Astrocyte (in vitro differentiated cells and primary cell): ENCODE measurements around the gene CFAP157. TPM values are rescaled to one million over a fixed set of nuclear protein-coding genes. Genes with fewer than 3 reads are reported as not detected.
A peak's percentile ranks its signal among the peaks of the same experiment; 100 is the strongest.

ENCODE experiments used
- DNase-seq: peaks from one replicate; pipeline ENCODE4 v3.0.0-alpha.2; 2010; ENCODE audit warnings: low read depth
- FAIRE-seq: peaks from 2 replicates; lab custom pipeline; 2011; peaks lifted over from hg19 to GRCh38; lab: Jason Lieb, UNC
- H2AFZ ChIP-seq: 2 replicates; pipeline ENCODE4 v1.6.0; 2012; ENCODE audit warnings: low read depth, low read length, inconsistent platforms
- H3K27ac ChIP-seq: 2 replicates; pipeline ENCODE4 v1.5.1; 2011; ENCODE audit warnings: low read depth, low read length, inconsistent platforms
- H3K27me3 ChIP-seq: 2 replicates; pipeline ENCODE4 v1.6.0; 2011; ENCODE audit warnings: low read length, inconsistent platforms; ENCODE audit not compliant: insufficient read depth
- H3K36me3 ChIP-seq: 2 replicates; pipeline ENCODE4 v1.5.1; 2011; ENCODE audit warnings: low read length, inconsistent platforms; ENCODE audit not compliant: insufficient read depth
- H3K4me1 ChIP-seq: 2 replicates; pipeline ENCODE4 v1.5.1; 2011; ENCODE audit warnings: low read length, inconsistent platforms; ENCODE audit not compliant: insufficient read depth
- H3K4me2 ChIP-seq: 2 replicates; pipeline ENCODE4 v1.6.0; 2012; ENCODE audit warnings: low read length, inconsistent platforms
- H3K4me3 ChIP-seq: 2 replicates; pipeline ENCODE4 v1.5.1; 2011; ENCODE audit warnings: low read depth, mild to moderate bottlenecking, low read length, inconsistent platforms; ENCODE audit not compliant: insufficient read depth
- H3K79me2 ChIP-seq: 2 replicates; pipeline ENCODE4 v1.6.0; 2012; ENCODE audit warnings: mild to moderate bottlenecking, low read length, inconsistent platforms; ENCODE audit not compliant: insufficient read depth
- H3K9ac ChIP-seq: 2 replicates; pipeline ENCODE4 v1.6.0; 2012; ENCODE audit warnings: mild to moderate bottlenecking, low read length, inconsistent platforms
- H3K9me3 ChIP-seq: 2 replicates; pipeline ENCODE4 v1.5.1; 2012; ENCODE audit warnings: low read depth, mild to moderate bottlenecking, low read length, inconsistent platforms; ENCODE audit not compliant: insufficient read depth
- H4K20me1 ChIP-seq: 2 replicates; pipeline ENCODE4 v1.6.0; 2012; ENCODE audit warnings: low read length, inconsistent platforms; ENCODE audit not compliant: insufficient read depth
- H3K27ac Mint-ChIP-seq: one replicate; pipeline ENCODE4 v1.8.0; 2021; ENCODE audit warnings: mild to moderate bottlenecking, mixed read lengths; ENCODE audit not compliant: unreplicated experiment
- H3K27me3 Mint-ChIP-seq: one replicate; pipeline ENCODE4 v1.8.0; 2021; ENCODE audit warnings: low read depth, mixed read lengths; ENCODE audit not compliant: unreplicated experiment
- H3K36me3 Mint-ChIP-seq: one replicate; pipeline ENCODE4 v1.8.0; 2021; ENCODE audit warnings: low read depth, mixed read lengths; ENCODE audit not compliant: unreplicated experiment
- H3K4me1 Mint-ChIP-seq: one replicate; pipeline ENCODE4 v1.8.0; 2021; ENCODE audit warnings: low read depth, mixed read lengths; ENCODE audit not compliant: unreplicated experiment
- H3K4me3 Mint-ChIP-seq: one replicate; pipeline ENCODE4 v1.8.0; 2021; ENCODE audit warnings: mild to moderate bottlenecking, moderate library complexity, mixed read lengths; ENCODE audit not compliant: unreplicated experiment
- H3K9me3 Mint-ChIP-seq: one replicate; pipeline ENCODE4 v1.8.0; 2021; ENCODE audit warnings: mild to moderate bottlenecking, mixed read lengths; ENCODE audit not compliant: unreplicated experiment
- CTCF ChIP-seq: IDR thresholded peaks from 2 replicates; pipeline ENCODE4 v1.5.1; 2011; ENCODE audit warnings: low read depth, mild to moderate bottlenecking, inconsistent platforms, low read length, moderate library complexity; ENCODE audit not compliant: insufficient read depth
- EZH2 ChIP-seq: IDR thresholded peaks from 2 replicates; pipeline ENCODE4 v1.6.1; 2012; ENCODE audit warnings: mild to moderate bottlenecking, low read length, inconsistent platforms; ENCODE audit not compliant: insufficient read depth
- total RNA-seq: library from RNA; stranded (reverse); gene quantifications from 2 replicates; pipeline ENCODE4 v1.2.1, GENCODE V29; 2021

CFAP157 gene
- total RNA-seq, 1 donor from 2014 or later = 0.09 TPM

- Mint-ChIP-seq H3K27me3 (no peaks in the 10 kb centered on the region), H3K27ac (peak within 1 kb of the TSS; percentile 97)
- TF ChIP-seq CTCF (no peak), EZH2 (no peak)
Observed at GRCh38 chr9:127715470-127716337, 8.9 kb downstream of the CFAP157 start, which contains the start of the genes PTRH1 and TTC16. PTRH1 (minus strand) TSS chr9:127715663; CDS start chr9:127715639, 24 bp downstream. TTC16 (plus strand) TSS chr9:127716079; CDS start chr9:127716146, 67 bp downstream.

GRCh38 chr9:127716412-127716811 lies 9.6 kb downstream of the CFAP157 start:
- H3K4me1 Mint-ChIP-seq = peaks cover 2% of the 10 kb centered on the region
- H2AFZ ChIP-seq = peak overlapping the region; percentile 91
- TF ChIP-seq CTCF (no peak), EZH2 (no peak)
- peak overlapping the region; percentile 88 for H3K9ac ChIP-seq
- H3K4me3 ChIP-seq = peak overlapping the region; percentile 92
- FAIRE-seq = no peak
- H3K27ac ChIP-seq = no peak overlapping the region
- H3K9me3 ChIP-seq = no peaks in the 10 kb centered on the region
- no peaks in the 10 kb centered on the region for H3K9me3 Mint-ChIP-seq
- no peak for DNase-seq
- peak overlapping the region; percentile 100 for H3K4me2 ChIP-seq
- H4K20me1 ChIP-seq = peaks cover 27% of the 10 kb centered on the region
- H3K27ac Mint-ChIP-seq = peak overlapping the region; percentile 97
- peaks cover 16% of the 10 kb centered on the region for H3K4me1 ChIP-seq
- peaks cover 2% of the 10 kb centered on the region for H3K27me3 Mint-ChIP-seq
- no peaks in the 10 kb centered on the region for H3K27me3 ChIP-seq
- peak overlapping the region; percentile 99 for H3K4me3 Mint-ChIP-seq
- peaks cover 2% of the 10 kb centered on the region for H3K36me3 Mint-ChIP-seq
- H3K79me2 ChIP-seq = peaks cover 9% of the 10 kb centered on the region
- no peaks in the 10 kb centered on the region for H3K36me3 ChIP-seq

More at GRCh38 chr9:127715470-127716337, 8.9 kb downstream of the CFAP157 start, which contains the start of the genes PTRH1 and TTC16:
- FAIRE-seq = no peak
- H3K4me2 ChIP-seq = peak within 1 kb of the TSS; percentile 100
- H3K9ac ChIP-seq = peak within 1 kb of the TSS; percentile 88
- peaks cover 12% of the 10 kb centered on the region for H3K4me1 ChIP-seq
- peaks cover 9% of the 10 kb centered on the region for H3K79me2 ChIP-seq
- H3K9me3 ChIP-seq = no peaks in the 10 kb centered on the region
- peak within 1 kb of the TSS; percentile 52 for H3K27ac ChIP-seq
- Mint-ChIP-seq H3K4me1 (peaks cover 2% of the 10 kb centered on the region), H3K36me3 (peaks cover 2% of the 10 kb centered on the region), H3K9me3 (no peaks in the 10 kb centered on the region), H3K4me3 (peak within 1 kb of the TSS; percentile 99)
- H3K36me3 ChIP-seq = no peaks in the 10 kb centered on the region
- H2AFZ ChIP-seq = peak within 1 kb of the TSS; percentile 91
- H3K4me3 ChIP-seq = peak within 1 kb of the TSS; percentile 92
- peak; percentile 85 for DNase-seq
- peaks cover 34% of the 10 kb centered on the region for H4K20me1 ChIP-seq
- no peaks in the 10 kb centered on the region for H3K27me3 ChIP-seq

- DNase-seq (no peak), FAIRE-seq (no peak)
- peaks cover 16% of the 10 kb centered on the region for H3K4me1 ChIP-seq
- H2AFZ ChIP-seq = no peak overlapping the region
- H4K20me1 ChIP-seq = peaks cover 15% of the 10 kb centered on the region
- no peak overlapping the region for H3K27ac ChIP-seq
- H3K4me2 ChIP-seq = no peak overlapping the region
- Mint-ChIP-seq H3K36me3 (no peaks in the 10 kb centered on the region), H3K4me3 (no peak overlapping the region), H3K27me3 (peaks cover 2% of the 10 kb centered on the region), H3K27ac (no peak overlapping the region), H3K4me1 (peaks cover 2% of the 10 kb centered on the region), H3K9me3 (no peaks in the 10 kb centered on the region)
- no peaks in the 10 kb centered on the region for H3K9me3 ChIP-seq
- H3K79me2 ChIP-seq = peaks cover 9% of the 10 kb centered on the region
- H3K27me3 ChIP-seq = no peaks in the 10 kb centered on the region
- H3K36me3 ChIP-seq = no peaks in the 10 kb centered on the region
- no peak overlapping the region for H3K4me3 ChIP-seq
- TF ChIP-seq CTCF = no peak
- TF ChIP-seq EZH2 = no peak
- H3K9ac ChIP-seq = no peak overlapping the region
Observed at GRCh38 chr9:127717766-127718165, 11.0 kb downstream of the CFAP157 start.
